DMS114 treated with DMSO at 0.1 percent for 48 hours (cell line): ENCODE results near the gene NYNRIN.
"Not testable (repeated sequence)": the region's sequence is repeated elsewhere in the genome, so short reads cannot be mapped to it uniquely, and the experiment has no call there.

Experiments
- DNase-seq: peaks from one replicate; lab custom pipeline; 2025; ENCODE audit not compliant: unreplicated experiment; lab: John Stamatoyannopoulos, UW

NYNRIN gene

DNA sequence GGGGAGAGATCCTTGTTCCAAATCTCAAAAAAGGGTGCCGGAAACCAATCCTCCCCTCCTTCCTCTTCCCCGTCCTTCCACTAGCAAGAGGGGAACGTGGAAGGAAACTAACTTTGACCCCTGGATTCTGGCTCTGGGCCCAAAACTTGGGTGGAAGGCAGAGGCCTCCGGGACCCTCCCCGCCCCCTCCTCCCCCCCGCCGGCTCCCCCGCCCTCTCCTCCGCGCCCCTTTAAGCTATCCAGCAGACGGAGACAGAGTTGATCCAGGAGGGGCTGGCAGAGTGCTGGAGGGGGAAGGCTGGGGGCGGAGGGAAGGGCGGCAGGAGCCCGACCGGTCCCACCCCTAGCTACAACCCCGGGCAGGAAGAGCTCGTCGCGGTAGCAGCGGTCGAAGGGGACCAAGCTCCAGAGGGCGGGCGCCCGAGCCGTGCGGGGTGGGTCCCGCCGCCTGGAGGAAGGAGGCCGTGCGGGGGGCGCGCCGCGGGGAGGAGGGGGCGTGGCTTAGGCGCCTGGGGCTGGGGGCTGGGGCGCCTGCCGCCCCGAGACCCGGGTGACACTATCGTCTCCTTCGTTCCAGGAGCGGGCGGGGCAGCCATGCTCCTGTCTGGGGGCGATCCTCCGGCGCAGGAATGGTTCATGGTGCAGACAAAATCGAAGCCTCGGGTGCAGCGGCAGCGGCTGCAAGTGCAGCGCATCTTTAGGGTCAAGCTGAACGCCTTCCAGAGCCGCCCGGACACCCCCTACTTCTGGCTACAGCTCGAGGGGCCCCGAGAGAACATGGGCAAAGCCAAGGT, at the start of gene NYNRIN:
TSS of gene NYNRIN (plus strand) at position 351 of the 794 bp plus-strand sequence. CDS start at position 595, 244 bp downstream.
- no peak for DNase-seq

DNA sequence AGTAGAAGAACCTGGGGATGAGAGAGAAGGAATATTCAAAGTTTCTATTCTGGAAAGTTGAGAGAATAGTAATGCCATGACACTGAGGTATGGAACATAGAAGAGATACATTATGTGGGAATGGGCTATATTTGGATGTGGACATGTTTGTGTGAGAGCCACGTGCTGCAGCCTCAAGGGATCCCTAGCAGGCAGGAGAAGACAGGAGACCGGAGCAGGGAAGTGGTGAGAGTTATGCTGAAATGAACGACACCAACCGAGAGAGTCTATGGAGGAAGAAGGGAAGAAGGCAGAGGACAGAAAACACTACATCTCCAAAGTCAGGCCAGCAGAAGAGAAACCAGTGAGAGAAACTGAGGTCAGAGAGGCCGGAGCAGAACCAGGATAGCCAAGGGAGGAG, 49.1 kb upstream of the NYNRIN start:
- DNase-seq = no peak

DNA sequence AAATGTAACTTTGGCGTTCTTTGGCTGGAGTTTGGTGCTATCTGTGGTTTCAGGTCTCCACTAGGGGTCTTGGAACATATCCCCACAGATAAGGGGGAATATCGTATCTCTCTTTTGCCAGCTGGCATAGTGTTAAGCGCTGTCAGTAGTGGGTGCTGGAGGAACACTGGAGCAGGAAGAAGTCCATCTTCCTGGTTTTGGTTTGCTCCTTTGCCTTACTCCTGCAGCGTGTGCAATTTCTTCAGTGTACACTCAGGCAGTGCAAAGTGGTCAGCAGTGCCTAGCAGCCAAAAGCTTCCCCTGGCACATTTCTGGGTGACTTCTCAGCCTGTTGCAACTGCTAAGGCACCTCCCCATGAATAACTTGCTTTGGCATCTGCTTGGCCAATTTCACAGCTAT, 47.3 kb upstream of the NYNRIN start:
- no peak for DNase-seq

DNA sequence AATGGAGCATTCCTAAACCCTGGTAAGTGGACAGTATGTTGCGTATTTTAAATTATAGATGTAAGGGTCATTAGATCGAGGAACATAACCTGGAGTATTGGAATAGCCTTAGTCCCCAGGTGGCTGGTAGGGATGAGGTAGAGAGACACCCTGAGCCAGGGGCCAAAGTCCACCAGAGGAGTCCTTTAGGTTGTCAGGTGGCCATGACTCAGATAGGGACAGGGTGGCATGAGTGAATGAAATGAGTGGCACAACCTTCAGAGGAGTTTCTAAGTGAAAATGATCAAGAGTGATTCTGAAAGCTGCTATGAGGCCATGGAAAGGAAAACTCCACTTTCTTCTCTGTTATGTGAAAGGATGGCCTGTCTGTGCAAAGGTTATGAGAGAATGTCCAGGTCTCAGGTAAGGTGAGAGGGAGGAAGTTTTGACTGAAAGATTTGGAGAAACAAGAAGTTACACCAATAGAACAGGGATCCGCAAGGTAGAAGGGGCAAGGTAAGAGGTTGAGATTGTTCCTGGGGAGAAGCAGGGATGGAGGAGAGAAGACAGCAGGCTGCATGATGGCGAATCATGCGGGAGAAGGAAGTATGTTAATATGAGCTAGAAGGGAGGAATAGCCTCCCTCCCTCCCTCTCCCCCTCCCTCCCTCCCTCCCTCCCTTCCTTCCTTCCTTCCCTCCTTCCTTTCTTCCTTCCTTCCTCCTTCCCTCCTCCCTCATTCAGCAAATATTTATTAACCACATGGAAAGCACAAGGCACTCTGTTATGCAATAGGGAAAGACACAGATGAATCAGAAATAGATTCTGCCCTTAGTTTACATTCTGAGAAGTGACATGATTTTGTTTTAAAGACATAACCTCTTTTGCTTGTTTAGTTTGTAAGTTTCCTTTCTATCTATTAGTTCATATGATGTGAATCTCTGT, 45.0 kb upstream of the NYNRIN start:
- DNase-seq = no peak

DNA sequence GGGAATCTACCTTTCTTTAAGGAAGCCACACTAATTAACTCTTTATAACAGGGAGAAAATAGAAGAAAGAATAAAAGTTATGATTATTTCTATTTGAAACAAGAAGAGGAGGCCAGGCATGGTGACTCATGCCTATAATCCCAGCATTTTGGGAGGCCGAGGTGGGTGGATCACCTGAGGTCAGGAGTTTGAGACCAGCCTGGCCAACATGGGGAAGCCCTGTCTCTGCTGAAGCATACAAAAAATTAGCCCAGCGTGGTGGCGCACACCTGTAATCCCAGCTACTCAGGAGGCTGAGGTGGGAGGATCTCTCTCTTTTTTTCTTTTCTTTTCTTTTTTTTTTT, 44.3 kb upstream of the NYNRIN start:
- DNase-seq = not testable (repeated sequence)

DNA sequence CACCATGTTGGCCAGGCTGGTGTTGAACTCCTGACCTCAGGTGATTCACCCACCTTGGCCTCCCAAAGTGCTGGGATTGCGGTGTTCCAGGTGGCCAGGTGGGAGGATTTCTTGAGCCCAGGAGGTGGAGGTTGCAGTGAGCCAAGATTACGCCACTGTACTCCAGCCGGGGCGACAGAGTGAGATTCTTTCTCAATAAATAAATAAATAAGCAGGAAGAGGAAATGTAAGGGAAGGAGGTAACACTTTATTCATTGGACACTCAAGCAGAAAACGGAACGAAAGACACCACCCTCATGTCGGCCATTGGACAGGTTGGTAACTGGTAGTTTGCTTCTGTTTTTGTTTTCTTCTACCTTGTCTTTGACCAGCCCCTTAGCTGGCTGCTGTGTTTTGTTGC, 43.8 kb upstream of the NYNRIN start:
- no peak for DNase-seq

DNA sequence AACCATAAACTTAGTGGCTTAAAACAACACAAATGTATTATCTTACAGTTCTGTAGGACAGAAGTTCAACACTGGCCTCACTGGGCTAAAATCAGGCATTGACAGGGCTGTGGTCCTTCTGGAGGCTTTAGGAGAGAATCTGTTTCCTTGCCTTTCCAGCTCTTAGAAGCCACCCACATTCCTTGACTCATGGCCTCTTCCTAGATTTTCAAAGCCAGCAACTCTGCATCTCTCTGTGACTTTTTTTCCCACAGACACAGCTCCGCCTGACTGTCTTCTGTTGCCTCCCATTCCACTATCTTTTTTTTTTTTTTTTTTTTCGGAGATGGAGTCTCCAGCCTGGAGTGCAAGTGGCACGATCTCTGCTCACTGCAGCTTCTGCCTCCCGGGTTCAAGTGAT, 42.6 kb upstream of the NYNRIN start:
- no peak for DNase-seq

DNA sequence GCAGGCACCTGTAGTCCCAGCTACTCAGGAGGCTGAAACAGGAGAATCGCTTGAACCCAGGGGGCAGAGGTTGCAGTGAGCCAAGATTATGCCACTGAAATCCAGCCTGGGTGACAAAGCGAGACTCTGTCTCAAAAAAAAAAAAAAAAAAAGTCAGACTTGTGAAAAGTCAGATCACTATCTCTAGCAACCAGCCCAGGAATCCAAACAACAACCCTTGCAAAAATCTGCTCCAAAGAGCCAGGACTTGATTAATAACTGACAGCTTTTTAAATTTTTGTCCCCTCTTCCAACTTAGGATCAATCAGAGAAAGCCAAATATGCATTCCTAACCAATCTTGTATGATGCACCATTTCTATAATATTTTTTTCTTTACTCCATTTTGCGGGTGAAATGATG, 38.5 kb upstream of the NYNRIN start:
- no peak for DNase-seq

DNA sequence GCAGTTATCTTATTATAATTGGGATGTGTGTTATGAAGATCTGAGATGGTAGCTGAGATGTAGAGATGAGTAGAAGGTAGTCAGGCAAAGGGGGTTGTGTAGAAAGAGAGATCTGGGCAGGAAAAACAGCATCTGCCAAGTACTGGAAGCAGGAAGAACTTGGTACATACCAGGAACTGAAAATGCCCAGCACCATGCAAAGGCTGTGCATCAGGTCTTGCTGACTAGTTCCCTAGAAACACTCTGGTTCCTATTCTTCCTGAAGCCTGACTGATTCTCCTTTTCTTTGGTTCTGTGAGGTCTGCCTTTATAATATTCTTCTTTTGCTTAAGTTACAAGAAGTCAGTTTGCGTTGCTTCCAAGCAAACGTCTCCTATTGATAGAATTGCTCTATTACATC, 37.5 kb upstream of the NYNRIN start:
- no peak for DNase-seq

DNA sequence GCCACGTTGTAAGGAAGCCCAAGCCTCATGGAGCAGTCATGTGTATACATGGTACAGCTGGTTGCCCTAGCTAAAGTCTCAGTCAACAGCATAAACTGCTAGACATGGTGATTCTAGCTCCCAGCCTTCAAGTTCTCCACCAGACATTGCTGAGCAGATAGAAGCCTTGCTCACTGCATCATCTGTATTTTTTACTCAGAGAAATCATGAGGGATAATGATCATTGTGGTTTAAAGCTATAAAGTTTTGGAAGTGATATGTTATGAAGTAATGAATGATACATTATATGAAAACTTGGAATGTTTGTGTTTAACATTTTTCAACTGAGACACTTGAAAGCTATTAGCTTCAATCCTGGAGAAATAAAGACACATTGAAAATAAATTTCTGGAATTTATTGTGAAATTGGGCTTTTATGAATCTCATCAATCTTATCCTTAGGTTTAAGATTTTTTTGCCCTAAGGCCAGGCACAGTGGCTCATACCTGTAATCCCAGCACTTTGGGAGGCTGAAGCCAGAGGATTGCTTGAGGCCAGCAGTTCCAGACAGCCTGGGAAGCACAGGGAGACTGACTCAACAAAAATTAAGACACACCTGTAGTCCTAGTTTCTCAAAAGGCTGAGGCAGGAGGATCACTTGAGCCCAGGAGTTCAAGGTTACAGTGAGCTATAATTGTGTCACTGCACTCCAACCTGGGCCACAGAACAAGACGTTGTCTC, 36.4 kb upstream of the NYNRIN start:
- DNase-seq = no peak

DNA sequence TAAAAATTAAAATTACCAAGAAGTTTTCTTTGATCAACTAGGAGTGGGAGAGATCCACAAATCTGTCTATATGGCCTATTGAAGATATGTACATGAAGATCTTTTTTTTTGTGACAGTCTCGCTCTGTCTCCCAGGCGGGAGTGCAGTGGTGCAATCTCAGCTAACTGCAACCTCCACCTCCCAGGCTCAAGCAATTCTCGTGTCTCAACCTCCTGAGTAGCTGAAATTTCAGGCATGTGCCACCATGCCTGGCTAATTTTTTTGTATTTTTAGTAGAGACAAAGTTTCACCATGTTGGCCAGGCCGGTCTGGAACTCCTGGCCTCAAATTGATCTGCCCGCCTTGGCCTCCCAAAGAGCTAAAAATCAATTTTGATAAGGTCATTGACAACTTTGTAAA, 35.4 kb upstream of the NYNRIN start:
- no peak for DNase-seq

DNA sequence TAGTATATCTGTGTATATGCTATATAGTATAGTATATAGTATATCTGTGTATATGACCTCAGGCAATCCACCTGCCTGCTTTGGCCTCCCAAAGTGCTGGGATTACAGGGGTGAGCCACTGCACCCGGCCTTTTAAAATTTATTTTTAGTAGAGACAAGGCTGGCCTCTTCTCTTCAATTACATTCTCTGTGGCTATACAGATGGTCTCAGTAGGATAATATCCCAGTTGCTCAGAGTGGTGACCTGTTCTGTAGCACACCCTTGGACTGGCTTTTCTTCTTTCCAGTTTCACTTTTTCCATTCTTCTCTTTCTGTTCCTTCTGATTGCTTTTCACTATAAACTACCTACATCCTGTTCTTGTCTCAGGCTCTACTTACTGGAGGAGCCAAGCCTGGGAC, 34.0 kb upstream of the NYNRIN start:
- DNase-seq = no peak

DNA sequence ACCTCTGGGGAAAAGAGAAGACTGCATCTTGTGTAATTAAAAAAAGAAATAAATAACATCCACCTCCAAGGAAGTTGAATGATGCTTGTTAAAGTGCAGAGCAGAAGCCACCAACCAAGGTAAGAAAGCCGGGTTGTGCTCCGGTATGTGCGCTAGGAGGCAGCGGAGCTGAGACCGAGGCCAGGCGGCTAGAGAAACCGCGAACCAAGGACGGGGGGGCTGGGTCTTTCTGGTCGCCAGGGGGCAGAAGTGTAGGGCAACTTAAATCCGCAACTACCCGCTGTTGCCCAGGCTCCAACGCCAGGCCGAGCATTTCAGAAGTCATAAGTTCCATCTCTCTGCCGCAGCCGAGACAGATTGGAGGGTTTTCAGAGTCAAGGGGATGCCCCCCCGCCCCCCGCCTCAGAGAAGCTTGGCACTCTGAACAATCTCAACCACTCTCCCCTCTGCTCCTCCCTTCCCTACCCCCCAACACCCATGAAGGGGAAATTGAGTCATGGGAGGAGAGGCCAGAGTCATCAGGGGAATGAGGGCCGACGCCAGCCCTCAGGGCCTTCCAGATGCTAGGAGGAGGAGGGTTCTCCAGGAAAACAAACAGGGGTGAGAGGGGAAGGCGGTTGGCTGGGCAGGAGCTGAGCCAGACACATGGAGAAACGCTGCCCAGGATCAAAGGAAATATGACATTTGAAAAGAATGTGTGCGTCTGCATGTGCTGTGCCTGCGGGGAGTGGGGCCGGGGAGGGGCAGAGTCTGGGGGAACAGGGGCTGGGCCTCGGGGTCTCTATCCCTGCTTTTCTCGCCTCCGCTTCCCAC, 33.0 kb upstream of the NYNRIN start:
- DNase-seq = peak; percentile 67

DNA sequence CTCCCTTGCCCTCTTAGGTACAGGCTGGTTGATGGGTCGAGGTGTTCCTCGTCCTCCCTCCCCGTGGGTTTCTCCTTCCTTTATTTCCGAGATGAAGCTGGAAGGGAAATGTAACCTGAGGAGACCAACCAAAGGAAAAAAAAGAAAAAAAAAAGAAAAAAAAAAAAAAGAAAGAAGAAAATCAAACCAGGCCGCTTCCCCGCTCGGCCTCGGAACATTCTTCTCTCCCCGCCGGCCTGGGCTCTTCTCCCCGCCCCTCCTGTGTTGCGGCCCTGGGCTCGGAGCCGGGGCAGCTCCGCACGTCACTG, 32.4 kb upstream of the NYNRIN start:
- DNase-seq = no peak

DNA sequence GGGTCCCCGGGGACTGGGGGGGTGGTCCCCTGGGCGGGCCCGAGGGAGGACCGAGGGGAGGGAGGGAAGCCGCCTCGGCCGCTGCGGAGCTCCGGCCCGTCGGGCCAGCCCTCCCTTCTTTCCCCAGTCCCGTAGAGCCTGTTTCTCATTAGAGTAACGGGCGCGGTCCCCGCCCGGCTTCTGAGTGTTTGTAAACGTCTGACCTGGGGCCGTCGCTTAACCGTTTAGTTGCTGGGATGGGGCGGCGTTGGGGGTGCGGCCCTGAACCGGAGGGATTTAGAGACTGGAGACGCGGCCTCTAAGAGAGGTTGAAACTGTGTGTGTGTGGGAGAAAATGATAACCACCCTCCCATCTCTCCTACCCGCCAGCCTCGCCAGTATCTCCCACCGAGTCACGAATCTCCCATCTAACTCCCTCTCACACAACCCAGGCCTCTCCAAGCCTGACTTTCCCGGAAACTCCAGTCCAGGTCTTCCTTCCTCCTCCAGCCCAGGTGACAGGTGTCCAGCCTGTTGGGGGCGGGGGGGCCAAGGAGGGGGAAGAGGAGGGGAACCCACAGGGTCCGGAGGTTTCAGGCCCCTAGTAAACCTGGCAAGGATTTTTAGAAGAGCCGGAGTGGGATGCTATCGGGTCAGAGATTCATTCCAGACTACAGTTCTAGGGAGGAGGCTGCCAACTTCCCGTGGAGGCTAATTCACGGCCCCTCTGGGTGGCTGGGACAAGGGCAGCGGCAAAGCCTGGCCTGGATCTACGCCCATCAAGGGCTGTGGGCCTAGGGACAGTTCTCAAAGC, 31.9 kb upstream of the NYNRIN start:
- DNase-seq = peak; percentile 66

DNA sequence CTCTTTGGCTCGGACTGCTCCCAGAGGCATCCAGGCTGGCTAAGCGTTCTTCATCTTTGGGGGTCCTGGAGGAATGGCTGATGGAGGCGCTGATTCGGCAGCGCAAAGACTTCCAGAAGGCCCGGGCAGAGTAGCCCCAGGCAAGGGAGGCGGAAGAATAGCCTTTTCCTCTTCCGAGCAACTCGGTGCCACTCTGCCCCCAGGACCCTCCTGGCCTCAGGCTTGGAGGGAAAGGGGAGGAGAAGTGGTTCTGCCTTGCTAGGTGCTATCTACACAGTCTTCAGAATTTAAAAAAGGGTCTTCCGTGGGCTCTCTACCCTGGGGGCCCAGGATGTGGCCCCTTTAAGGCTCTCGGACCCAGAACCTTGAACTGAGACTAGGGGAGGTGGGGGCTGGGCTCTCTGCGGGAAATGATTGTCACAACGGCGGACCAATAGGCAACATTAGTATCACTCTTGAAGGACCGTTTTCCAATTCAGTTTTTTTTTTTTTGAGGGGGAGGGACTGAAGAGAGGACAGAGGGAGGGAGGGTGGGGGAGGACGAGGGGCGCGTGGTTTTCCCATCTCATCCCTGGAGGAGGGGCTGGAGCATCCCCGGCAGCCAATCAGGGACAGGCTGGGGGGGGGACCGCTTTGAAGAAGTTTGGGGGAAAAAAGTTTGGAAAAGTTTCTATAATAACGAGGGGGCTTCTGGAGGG, 31.1 kb upstream of the NYNRIN start, which contains the start of gene NFATC4:
TSS of gene NFATC4 (plus strand) at position 671 of the 698 bp plus-strand sequence. CDS start 157 bp downstream, outside the sequence.
- DNase-seq = peak; percentile 82

DNA sequence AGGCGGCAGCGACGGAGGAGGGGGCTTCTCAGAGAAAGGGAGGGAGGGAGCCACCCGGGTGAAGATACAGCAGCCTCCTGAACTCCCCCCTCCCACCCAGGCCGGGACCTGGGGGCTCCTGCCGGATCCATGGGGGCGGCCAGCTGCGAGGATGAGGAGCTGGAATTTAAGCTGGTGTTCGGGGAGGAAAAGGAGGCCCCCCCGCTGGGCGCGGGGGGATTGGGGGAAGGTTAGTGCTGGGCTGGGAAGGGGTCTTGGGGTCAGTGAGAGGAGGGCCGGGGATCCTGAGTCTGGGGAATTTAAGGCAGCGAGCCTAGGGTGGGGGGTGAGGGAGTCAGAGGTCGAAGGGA, 30.6 kb upstream of the NYNRIN start:
- DNase-seq = no peak

DNA sequence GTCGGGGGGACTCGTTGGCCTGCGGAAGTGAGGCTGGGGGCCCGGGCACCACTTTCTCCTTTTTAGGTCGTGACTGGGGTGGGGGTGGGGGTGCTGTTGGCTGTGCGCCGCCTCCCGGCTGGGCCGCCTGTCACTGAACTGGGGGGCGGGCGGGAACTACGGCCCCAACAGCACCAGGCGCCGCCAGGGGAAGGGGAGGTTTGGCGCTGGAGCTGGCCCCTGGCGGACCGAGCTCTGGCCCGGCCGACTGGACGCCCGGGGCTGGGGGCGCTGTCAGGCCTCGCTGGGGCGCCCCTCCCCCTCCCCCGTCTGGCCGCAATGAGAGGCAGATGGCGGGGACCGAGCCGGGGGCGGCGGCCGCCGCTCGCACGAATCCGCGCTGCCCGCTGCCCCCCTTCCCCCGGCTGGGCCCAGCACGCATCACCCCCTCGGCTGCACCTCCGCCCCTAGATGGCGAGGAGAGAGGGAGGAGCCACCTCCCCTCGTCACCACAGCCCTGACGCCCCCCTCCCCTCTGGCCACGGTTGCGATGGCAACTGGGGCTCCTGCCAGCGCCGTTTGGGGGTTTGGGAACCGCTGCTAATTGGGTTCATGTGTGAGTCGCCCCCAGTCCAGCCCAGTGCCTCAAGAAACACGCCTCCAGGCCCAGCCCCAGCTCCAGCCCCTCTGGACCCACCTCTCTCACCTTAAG, 30.1 kb upstream of the NYNRIN start:
- DNase-seq = no peak

DNA sequence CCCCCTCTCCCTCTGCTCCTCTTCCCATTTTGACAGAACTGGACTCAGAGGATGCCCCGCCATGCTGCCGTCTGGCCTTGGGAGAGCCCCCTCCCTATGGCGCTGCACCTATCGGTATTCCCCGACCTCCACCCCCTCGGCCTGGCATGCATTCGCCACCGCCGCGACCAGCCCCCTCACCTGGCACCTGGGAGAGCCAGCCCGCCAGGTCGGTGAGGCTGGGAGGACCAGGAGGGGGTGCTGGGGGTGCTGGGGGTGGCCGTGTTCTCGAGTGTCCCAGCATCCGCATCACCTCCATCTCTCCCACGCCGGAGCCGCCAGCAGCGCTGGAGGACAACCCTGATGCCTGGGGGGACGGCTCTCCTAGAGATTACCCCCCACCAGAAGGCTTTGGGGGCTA, 29.3 kb upstream of the NYNRIN start:
- no peak for DNase-seq
